Mesothelial cell of epicardium (in vitro differentiated cells): ENCODE measurements around the gene SPRY4. TPM values are rescaled to one million over a fixed set of nuclear protein-coding genes. Genes with fewer than 3 reads are reported as not detected.

ENCODE experiments used
- DNase-seq, 2 experiments: peaks; one replicate each; pipeline ENCODE4 v3.0.0; 2021; ENCODE audit warnings: low spot score in 2 of 2; ENCODE audit not compliant: unreplicated experiment in 2 of 2
- H3K27ac Mint-ChIP-seq: 2 replicates; pipeline ENCODE4 v1.8.0; 2021; ENCODE audit warnings: mixed read lengths
- H3K27me3 Mint-ChIP-seq: 2 replicates; pipeline ENCODE4 v1.8.0; 2021; ENCODE audit warnings: low read depth, mixed read lengths
- H3K36me3 Mint-ChIP-seq: 2 replicates; pipeline ENCODE4 v1.8.0; 2021; ENCODE audit warnings: mixed read lengths
- H3K4me1 Mint-ChIP-seq: 2 replicates; pipeline ENCODE4 v1.8.0; 2021; ENCODE audit warnings: mixed read lengths
- H3K4me3 Mint-ChIP-seq: 2 replicates; pipeline ENCODE4 v1.8.0; 2021; ENCODE audit warnings: mild to moderate bottlenecking, moderate library complexity, mixed read lengths
- H3K9me3 Mint-ChIP-seq: 2 replicates; pipeline ENCODE4 v1.8.0; 2021; ENCODE audit warnings: mixed read lengths
- CTCF ChIP-seq: fragments of 200-600 bp; sonication (generic); IDR thresholded peaks from one replicate; pipeline ENCODE4 v1.5.0; 2021; ENCODE audit warnings: antibody characterized with exemption; ENCODE audit not compliant: unreplicated experiment
- total RNA-seq: library from RNA; stranded (reverse); gene quantifications from 3 replicates; pipeline ENCODE4 v1.2.1, GENCODE V29; 2021

SPRY4 gene
- total RNA-seq, 1 donor from 2014 or later: 21.5 TPM

- Mint-ChIP-seq H3K27ac (no peak overlapping the region), H3K9me3 (no peaks in the 10 kb centered on the region), H3K4me1 (peaks cover 57% of the 10 kb centered on the region), H3K36me3 (no peaks in the 10 kb centered on the region), H3K4me3 (peak overlapping the region; percentile 48), H3K27me3 (peaks cover 54% of the 10 kb centered on the region)
- no peak for DNase-seq
- no peak for TF ChIP-seq CTCF
Observed at GRCh38 chr5:142319560-142320429, 5.0 kb downstream of the SPRY4 start.

- peaks cover 48% of the 10 kb centered on the region for H3K27me3 Mint-ChIP-seq
- H3K9me3 Mint-ChIP-seq: no peaks in the 10 kb centered on the region
- no peak overlapping the region for H3K4me3 Mint-ChIP-seq
- H3K4me1 Mint-ChIP-seq: peaks cover 57% of the 10 kb centered on the region
- no peak overlapping the region for H3K27ac Mint-ChIP-seq
- TF ChIP-seq CTCF: no peak
- H3K36me3 Mint-ChIP-seq: no peaks in the 10 kb centered on the region
- no peak for DNase-seq
Observed at GRCh38 chr5:142319105-142319504, 5.7 kb downstream of the SPRY4 start.

DNA sequence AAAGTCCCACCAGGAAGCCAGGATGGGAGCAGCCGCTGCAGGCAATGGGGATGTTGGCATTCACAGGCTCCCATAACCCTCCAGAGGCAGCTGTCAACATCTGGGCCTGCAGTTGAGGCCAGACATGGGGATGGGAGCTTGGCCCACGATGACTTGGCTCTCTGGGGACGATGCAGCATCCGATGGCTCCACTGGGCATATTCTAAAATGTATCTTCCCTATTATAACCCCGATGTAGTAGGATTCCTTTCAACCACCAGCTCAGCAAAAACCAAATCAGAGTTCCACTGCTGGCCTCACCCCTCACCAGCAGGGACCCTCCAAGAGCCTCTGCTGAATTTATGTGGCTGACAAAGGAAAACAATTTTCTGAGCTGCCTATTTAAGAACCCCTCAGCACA, 7.1 kb downstream of the SPRY4 start:
- DNase-seq: no peak
- Mint-ChIP-seq H3K9me3 (no peaks in the 10 kb centered on the region), H3K27me3 (peaks cover 36% of the 10 kb centered on the region), H3K4me1 (peaks cover 48% of the 10 kb centered on the region), H3K27ac (no peak overlapping the region), H3K36me3 (peaks cover 1% of the 10 kb centered on the region), H3K4me3 (no peak overlapping the region)
- no peak for TF ChIP-seq CTCF

- Mint-ChIP-seq H3K4me1 (peaks cover 46% of the 10 kb centered on the region), H3K4me3 (no peak overlapping the region), H3K27ac (peak overlapping the region; percentile 43), H3K27me3 (peaks cover 32% of the 10 kb centered on the region), H3K9me3 (no peaks in the 10 kb centered on the region), H3K36me3 (peaks cover 1% of the 10 kb centered on the region)
- TF ChIP-seq CTCF: no peak
- DNase-seq: no peak
Observed at GRCh38 chr5:142317173-142317572, 7.6 kb downstream of the SPRY4 start.

- Mint-ChIP-seq H3K4me3 (no peak overlapping the region), H3K27ac (no peak overlapping the region), H3K4me1 (peaks cover 43% of the 10 kb centered on the region), H3K9me3 (no peaks in the 10 kb centered on the region), H3K36me3 (peaks cover 1% of the 10 kb centered on the region), H3K27me3 (peaks cover 28% of the 10 kb centered on the region)
- DNase-seq: no peak
- TF ChIP-seq CTCF: no peak
Observed at GRCh38 chr5:142316681-142317080, 8.1 kb downstream of the SPRY4 start.
